GM18498 (cell line): ENCODE data around the gene ARPC5.

Experiments used
- ATAC-seq: cut with Tn5 transposase; IDR thresholded peaks from one replicate; pipeline ENCODE4 v1.9.1; 2021; ENCODE audit warnings: mild to moderate bottlenecking, moderate library complexity; ENCODE audit not compliant: unreplicated experiment

The ARPC5 gene

GRCh38 chr1:183589384-183589783 is 46.2 kb downstream of the ARPC5 start:
- ATAC-seq = no peak

GRCh38 chr1:183588827-183589226 is 46.8 kb downstream of the ARPC5 start:
- no peak for ATAC-seq

- no peak for ATAC-seq
Observed at GRCh38 chr1:183586926-183587325, 48.7 kb downstream of the ARPC5 start.

- ATAC-seq = no peak
Observed at GRCh38 chr1:183586455-183586854, 49.1 kb downstream of the ARPC5 start.

GRCh38 chr1:183585038-183585437 is 50.5 kb downstream of the ARPC5 start:
- ATAC-seq = no peak

- ATAC-seq = no peak
Observed at GRCh38 chr1:183584147-183584546, 51.4 kb downstream of the ARPC5 start.

- no peak for ATAC-seq
Observed at GRCh38 chr1:183583466-183583865, 52.1 kb downstream of the ARPC5 start.

GRCh38 chr1:183582021-183582713 is 53.4 kb downstream of the ARPC5 start:
- no peak for ATAC-seq

GRCh38 chr1:183580281-183580682 is 55.3 kb downstream of the ARPC5 start:
- no peak for ATAC-seq

- ATAC-seq = no peak
Observed at GRCh38 chr1:183578856-183579255, 56.7 kb downstream of the ARPC5 start.

GRCh38 chr1:183577897-183578465 is 57.6 kb downstream of the ARPC5 start:
- no peak for ATAC-seq

- no peak for ATAC-seq
Observed at GRCh38 chr1:183576537-183576936, 59.0 kb downstream of the ARPC5 start.

- no peak for ATAC-seq
Observed at GRCh38 chr1:183575606-183576005, 60.0 kb downstream of the ARPC5 start.

GRCh38 chr1:183572721-183573120 is 62.9 kb downstream of the ARPC5 start:
- no peak for ATAC-seq

GRCh38 chr1:183571678-183572268 is 63.8 kb downstream of the ARPC5 start:
- ATAC-seq = no peak
